ENCODE measurements around the gene TMEM106C. TPM values are rescaled to one million over a fixed set of nuclear protein-coding genes. Genes with fewer than 3 reads are reported as not detected.
"Not testable (repeated sequence)": the region's sequence is repeated elsewhere in the genome, so short reads cannot be mapped to it uniquely, and the experiment has no call there.

The TMEM106C gene
- total RNA-seq, 1 donor from 2014 or later = 24.0 TPM

DNA sequence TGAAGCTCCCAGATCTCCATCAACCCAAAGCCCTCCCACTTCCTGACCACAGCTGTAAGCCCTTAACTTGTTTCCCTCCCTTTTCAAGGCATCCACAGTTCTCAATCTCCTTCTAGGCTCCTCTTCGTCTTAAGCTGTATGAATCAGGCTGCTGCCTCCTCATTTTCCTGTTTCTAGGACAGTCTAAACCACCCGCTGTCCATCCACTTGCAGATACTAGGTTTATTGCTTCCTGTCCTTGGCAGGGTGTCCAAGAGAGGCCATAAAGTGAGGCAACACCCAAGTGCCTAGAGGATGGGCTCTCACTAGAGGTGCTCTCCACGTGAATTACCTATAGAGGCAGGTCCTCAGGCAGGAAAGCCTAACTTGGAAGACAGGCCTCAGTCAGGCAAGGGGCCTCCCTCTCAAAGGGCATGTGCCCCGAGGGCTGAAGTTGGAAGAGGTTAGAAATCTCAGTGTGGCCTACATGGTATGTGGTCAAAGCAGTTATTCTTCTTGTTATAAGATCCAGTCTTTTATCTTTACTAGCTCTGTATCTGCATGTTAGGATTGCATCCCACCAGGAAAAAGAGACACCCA is 8.8 kb upstream of the TMEM106C start:
- H3K27me3 Mint-ChIP-seq (ENCODE audit: unreplicated experiment) = peaks cover 3% of the 10 kb centered on the region
- H3K4me3 Mint-ChIP-seq (ENCODE audit: unreplicated experiment) = no peak overlapping the region
- no peak for DNase-seq

DNA sequence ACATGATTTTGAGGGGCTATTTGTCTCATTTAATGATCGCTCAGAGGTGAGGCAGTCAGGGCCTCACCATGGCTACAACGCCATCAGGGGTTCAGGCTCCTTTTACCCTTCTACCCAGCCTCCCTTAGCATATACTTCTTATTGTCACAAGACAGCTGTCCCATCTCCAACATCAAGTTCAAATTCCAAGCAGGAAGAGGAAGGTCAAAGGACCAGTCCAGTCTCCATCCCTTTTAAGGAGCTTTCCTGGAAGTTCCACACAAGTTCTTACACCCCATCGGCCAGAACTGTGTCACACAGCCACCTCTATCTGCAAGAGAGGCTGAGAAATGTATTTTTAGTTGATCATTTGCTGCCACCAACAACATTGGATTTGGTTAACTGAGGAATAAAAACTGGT is 8.3 kb upstream of the TMEM106C start:
- no peak for DNase-seq
- Mint-ChIP-seq H3K36me3 (ENCODE audit: unreplicated experiment) (peaks cover 26% of the 10 kb centered on the region), H3K27me3 (ENCODE audit: unreplicated experiment) (peaks cover 3% of the 10 kb centered on the region), H3K4me3 (ENCODE audit: unreplicated experiment) (no peak overlapping the region), H3K4me1 (ENCODE audit: low read depth, unreplicated experiment) (no peaks in the 10 kb centered on the region), H3K27ac (ENCODE audit: unreplicated experiment) (no peak overlapping the region), H3K9me3 (ENCODE audit: unreplicated experiment) (peaks cover 9% of the 10 kb centered on the region)
- TF ChIP-seq, protein P1, sequence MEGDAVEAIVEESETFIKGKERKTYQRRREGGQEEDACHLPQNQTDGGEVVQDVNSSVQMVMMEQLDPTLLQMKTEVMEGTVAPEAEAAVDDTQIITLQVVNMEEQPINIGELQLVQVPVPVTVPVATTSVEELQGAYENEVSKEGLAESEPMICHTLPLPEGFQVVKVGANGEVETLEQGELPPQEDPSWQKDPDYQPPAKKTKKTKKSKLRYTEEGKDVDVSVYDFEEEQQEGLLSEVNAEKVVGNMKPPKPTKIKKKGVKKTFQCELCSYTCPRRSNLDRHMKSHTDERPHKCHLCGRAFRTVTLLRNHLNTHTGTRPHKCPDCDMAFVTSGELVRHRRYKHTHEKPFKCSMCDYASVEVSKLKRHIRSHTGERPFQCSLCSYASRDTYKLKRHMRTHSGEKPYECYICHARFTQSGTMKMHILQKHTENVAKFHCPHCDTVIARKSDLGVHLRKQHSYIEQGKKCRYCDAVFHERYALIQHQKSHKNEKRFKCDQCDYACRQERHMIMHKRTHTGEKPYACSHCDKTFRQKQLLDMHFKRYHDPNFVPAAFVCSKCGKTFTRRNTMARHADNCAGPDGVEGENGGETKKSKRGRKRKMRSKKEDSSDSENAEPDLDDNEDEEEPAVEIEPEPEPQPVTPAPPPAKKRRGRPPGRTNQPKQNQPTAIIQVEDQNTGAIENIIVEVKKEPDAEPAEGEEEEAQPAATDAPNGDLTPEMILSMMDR (IDR thresholded peaks at IDR 0.05; ENCODE audit: partially characterized antibody, unreplicated experiment) = no peak

More for the DNA sequence above, 8.8 kb upstream of the TMEM106C start:
- no peaks in the 10 kb centered on the region for H3K4me1 Mint-ChIP-seq (ENCODE audit: low read depth, unreplicated experiment)
- peaks cover 9% of the 10 kb centered on the region for H3K9me3 Mint-ChIP-seq (ENCODE audit: unreplicated experiment)
- TF ChIP-seq, protein P1 (IDR thresholded peaks at IDR 0.05; ENCODE audit: partially characterized antibody, unreplicated experiment) = no peak
- H3K36me3 Mint-ChIP-seq (ENCODE audit: unreplicated experiment) = peaks cover 22% of the 10 kb centered on the region
- H3K27ac Mint-ChIP-seq (ENCODE audit: unreplicated experiment) = no peak overlapping the region

DNA sequence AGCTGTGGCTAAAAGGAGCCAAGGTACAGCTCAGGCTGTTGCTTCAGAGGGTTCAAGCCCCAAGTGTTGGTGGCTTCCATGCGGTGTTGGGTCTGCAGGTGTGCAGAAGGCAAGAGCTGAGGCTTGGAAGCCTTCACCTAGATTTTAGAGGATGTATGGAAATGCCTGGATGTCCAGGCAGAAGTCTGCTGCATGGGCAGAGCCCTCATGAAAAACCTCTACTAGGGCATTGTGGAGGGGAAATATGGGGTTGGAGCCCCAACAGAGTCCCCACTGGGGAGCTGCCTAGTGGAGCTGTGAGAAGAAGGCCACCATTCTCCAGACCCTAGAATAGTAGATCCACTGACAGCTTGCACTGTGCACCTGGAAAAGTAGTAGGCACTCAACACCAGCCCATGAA is 5.7 kb upstream of the TMEM106C start:
- H3K27ac Mint-ChIP-seq (ENCODE audit: unreplicated experiment); H3K27me3 Mint-ChIP-seq (ENCODE audit: unreplicated experiment); H3K4me1 Mint-ChIP-seq (ENCODE audit: low read depth, unreplicated experiment); DNase-seq; H3K4me3 Mint-ChIP-seq (ENCODE audit: unreplicated experiment): not testable (repeated sequence)
- Mint-ChIP-seq H3K9me3 (ENCODE audit: unreplicated experiment) (peaks cover 11% of the 10 kb centered on the region), H3K36me3 (ENCODE audit: unreplicated experiment) (peaks cover 26% of the 10 kb centered on the region)

DNA sequence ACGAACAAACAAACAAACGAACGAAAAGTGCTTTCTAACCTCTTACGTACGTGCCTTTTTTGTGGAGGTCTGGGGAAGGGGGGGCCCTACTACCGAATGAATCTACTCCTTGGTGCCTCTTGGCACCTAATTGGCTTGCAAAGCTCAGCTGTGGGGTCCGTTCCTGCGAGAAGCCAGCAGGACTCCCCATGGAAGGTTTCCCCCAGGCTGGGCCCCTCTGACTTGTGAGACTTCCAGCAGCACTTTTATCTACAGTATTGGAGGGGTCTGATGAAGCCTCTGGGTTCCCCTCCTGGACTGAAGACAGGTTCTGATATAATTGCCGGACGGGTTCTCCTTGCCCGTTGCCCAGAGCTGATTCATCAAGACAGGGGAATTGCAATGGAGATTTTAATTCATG is 1.2 kb upstream of the TMEM106C start:
- no peak overlapping the region for H3K4me3 Mint-ChIP-seq (ENCODE audit: unreplicated experiment)
- H3K4me1 Mint-ChIP-seq (ENCODE audit: low read depth, unreplicated experiment) = peaks cover 2% of the 10 kb centered on the region
- no peak overlapping the region for H3K27ac Mint-ChIP-seq (ENCODE audit: unreplicated experiment)
- peaks cover 7% of the 10 kb centered on the region for H3K27me3 Mint-ChIP-seq (ENCODE audit: unreplicated experiment)
- H3K36me3 Mint-ChIP-seq (ENCODE audit: unreplicated experiment) = peaks cover 17% of the 10 kb centered on the region
- TF ChIP-seq, protein P1 (IDR thresholded peaks at IDR 0.05; ENCODE audit: partially characterized antibody, unreplicated experiment) = no peak
- peaks cover 7% of the 10 kb centered on the region for H3K9me3 Mint-ChIP-seq (ENCODE audit: unreplicated experiment)
- no peak for DNase-seq

DNA sequence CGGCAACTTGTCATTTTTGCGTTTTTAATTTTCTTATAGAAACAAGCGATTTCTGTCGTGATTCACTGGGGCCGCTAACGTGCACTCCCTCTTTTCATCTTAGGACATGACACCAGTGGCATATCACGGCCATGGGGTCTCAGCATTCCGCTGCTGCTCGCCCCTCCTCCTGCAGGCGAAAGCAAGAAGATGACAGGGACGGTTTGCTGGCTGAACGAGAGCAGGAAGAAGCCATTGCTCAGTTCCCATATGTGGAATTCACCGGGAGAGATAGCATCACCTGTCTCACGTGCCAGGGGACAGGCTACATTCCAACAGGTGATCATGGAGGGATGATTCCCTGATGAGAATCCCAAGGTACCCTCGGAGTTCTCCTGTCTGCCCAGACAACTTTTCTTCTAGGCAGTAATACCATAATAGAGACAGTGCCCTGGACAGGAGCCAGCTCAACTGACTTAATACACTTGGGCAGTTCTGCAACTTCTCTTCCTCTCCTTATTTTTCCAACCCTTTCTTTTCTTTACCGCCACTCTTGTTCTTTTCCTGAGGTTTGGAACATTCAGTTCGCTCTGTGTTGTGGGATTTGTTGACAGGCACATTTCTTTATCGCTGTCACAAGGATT is 821 bp downstream of the TMEM106C start:
- TF ChIP-seq, protein P1 (IDR thresholded peaks at IDR 0.05; ENCODE audit: partially characterized antibody, unreplicated experiment) = no peak
- peak; percentile 49 for DNase-seq
- Mint-ChIP-seq H3K27ac (ENCODE audit: unreplicated experiment) (no peak overlapping the region), H3K27me3 (ENCODE audit: unreplicated experiment) (peaks cover 7% of the 10 kb centered on the region), H3K9me3 (ENCODE audit: unreplicated experiment) (peaks cover 7% of the 10 kb centered on the region), H3K4me1 (ENCODE audit: low read depth, unreplicated experiment) (peaks cover 2% of the 10 kb centered on the region), H3K4me3 (ENCODE audit: unreplicated experiment) (peak overlapping the region; percentile 97), H3K36me3 (ENCODE audit: unreplicated experiment) (peaks cover 7% of the 10 kb centered on the region)
